Spleen (tissue), 7 donors: ENCODE measurements around the gene FAM3C.

Source experiments
- CTCF ChIP-seq, 11 experiments: fragments of 200-600 bp in 7 of 11; fragments of 450-650 bp in 4 of 11; sonication (generic) in 4 of 11; IDR thresholded peaks in 8 of 11; conservative IDR thresholded peaks in 3 of 11; 1 replicate in 7 of 11; 2 replicates in 4 of 11; pipeline versions ENCODE4 v1.4.0 to v1.8.0; 2016 to 2021; ENCODE audit warnings: antibody characterized with exemption in 11 of 11, inconsistent platforms in 4 of 11, mild to moderate bottlenecking in 1 of 11
- POLR2A ChIP-seq, 3 donors: fragments of 450-650 bp; IDR thresholded peaks; one replicate each; pipeline ENCODE4 v1.5.1; 2017; ENCODE audit warnings: antibody characterized with exemption in 3 of 3, mild to moderate bottlenecking in 1 of 3
- donor health status: DM: no; HTN: no; CAD: no; lungs with moderate emphysema.
- donor health status: DM: no; HTN: no; CAD: no.
- donor health status: DM: no; HTN: no; CAD: no.

- TF ChIP-seq CTCF (IDR thresholded peaks at IDR 0.05 in 8 of 11, conservative IDR thresholded peaks at IDR 0.05 in 3 of 11) (no peak), POLR2A (IDR thresholded peaks at IDR 0.05) (no peak)
Measured at GRCh38 chr7:121391686-121392085, 4.4 kb downstream of the FAM3C start.
